Measurements from ENCODE around the gene WDR20.
"Not testable (repeated sequence)": the region's sequence is repeated elsewhere in the genome, so short reads cannot be mapped to it uniquely, and the experiment has no call there.

Gene WDR20

GRCh38 chr14:102235275-102235897, 95.7 kb downstream of the WDR20 start:
- Mint-ChIP-seq H3K36me3 (no peaks in the 10 kb centered on the region), H3K27ac (no peak overlapping the region), H3K4me3 (no peak overlapping the region), H3K9me3 (no peaks in the 10 kb centered on the region), H3K4me1 (no peaks in the 10 kb centered on the region)
- ATAC-seq (peak; percentile 94), DNase-seq (ENCODE audit: low spot score in 2 of 2) (peak; percentile 65 to 88)

GRCh38 chr14:102236026-102236425, 96.3 kb downstream of the WDR20 start:
- Mint-ChIP-seq H3K9me3 (no peaks in the 10 kb centered on the region), H3K27ac (no peak overlapping the region), H3K36me3 (no peaks in the 10 kb centered on the region)

GRCh38 chr14:102238131-102238530, 98.4 kb downstream of the WDR20 start:
- no peak for ATAC-seq
- no peaks in the 10 kb centered on the region for H3K36me3 Mint-ChIP-seq
- H3K9me3 Mint-ChIP-seq, result no peaks in the 10 kb centered on the region
- H3K4me3 Mint-ChIP-seq, result no peak overlapping the region
- no peaks in the 10 kb centered on the region for H3K4me1 Mint-ChIP-seq
- DNase-seq (ENCODE audit: low spot score in 2 of 2), result no peak
- H3K27ac Mint-ChIP-seq, result no peak overlapping the region

More at GRCh38 chr14:102236026-102236425, 96.3 kb downstream of the WDR20 start:
- ATAC-seq (no peak), DNase-seq (ENCODE audit: low spot score in 2 of 2) (no peak)
- no peaks in the 10 kb centered on the region for H3K4me1 Mint-ChIP-seq
- H3K4me3 Mint-ChIP-seq, result no peak overlapping the region

- Mint-ChIP-seq H3K4me1 (no peaks in the 10 kb centered on the region), H3K27ac (no peak overlapping the region), H3K4me3 (no peak overlapping the region), H3K9me3 (no peaks in the 10 kb centered on the region), H3K36me3 (no peaks in the 10 kb centered on the region)
- no peak for ATAC-seq
- no peak for DNase-seq (ENCODE audit: low spot score in 2 of 2)
These were observed 99.1 kb downstream of the WDR20 start for GRCh38 chr14:102238766-102239165.

DNA sequence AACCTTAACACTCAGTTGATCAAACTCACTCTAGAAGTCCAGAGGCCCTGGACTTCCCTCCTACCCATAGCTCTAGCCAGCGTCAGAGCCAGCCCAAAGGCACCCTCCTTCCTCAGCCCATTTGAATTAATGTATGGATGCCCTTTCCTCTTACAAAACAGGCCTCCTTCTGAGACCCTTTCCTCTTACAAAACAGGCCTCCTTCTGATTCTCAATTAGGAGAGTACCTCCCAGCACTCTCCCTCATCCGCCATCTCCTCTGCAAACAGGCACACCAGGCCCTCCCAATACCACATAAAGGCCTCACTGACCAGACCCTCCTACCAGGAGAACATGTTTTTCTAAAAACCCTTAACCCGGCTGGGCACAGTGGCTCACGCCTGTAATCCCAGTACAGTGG, 99.5 kb downstream of the WDR20 start:
- H3K36me3 Mint-ChIP-seq, result no peaks in the 10 kb centered on the region
- ATAC-seq, result no peak
- no peak for DNase-seq (ENCODE audit: low spot score in 2 of 2)

DNA sequence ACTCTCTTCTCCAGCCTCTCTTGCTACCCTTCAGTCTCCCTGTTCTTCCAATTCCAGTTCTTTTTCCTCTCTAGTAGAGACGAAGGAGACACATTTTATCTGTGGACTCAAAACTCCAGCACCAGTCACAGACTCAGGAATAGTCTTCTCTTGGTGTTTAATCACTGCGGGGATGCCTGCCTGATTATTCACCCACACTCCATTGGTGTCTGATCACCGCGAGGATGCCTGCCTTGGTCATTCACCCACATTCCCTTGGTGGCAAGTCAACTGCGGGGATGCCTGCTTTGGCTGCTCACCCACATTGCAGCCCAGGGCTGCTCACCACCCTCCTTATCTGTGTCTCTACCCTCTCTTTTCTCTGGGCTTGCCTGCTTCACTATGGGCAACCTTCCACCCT, 100.8 kb downstream of the WDR20 start:
- not testable (repeated sequence) for H3K27ac Mint-ChIP-seq; H3K36me3 Mint-ChIP-seq; ATAC-seq; H3K4me3 Mint-ChIP-seq; H3K9me3 Mint-ChIP-seq; DNase-seq (ENCODE audit: low spot score in 2 of 2); H3K4me1 Mint-ChIP-seq

More for the DNA sequence above, 99.5 kb downstream of the WDR20 start:
- H3K27ac Mint-ChIP-seq, result no peak overlapping the region
- H3K4me1 Mint-ChIP-seq, result no peaks in the 10 kb centered on the region
- no peaks in the 10 kb centered on the region for H3K9me3 Mint-ChIP-seq
- H3K4me3 Mint-ChIP-seq, result no peak overlapping the region

GRCh38 chr14:102241147-102241546, 101.5 kb downstream of the WDR20 start:
- no peaks in the 10 kb centered on the region for H3K9me3 Mint-ChIP-seq
- ATAC-seq (no peak), DNase-seq (ENCODE audit: low spot score in 2 of 2) (no peak)
- H3K27ac Mint-ChIP-seq, result no peak overlapping the region
- no peak overlapping the region for H3K4me3 Mint-ChIP-seq
- no peaks in the 10 kb centered on the region for H3K4me1 Mint-ChIP-seq
- H3K36me3 Mint-ChIP-seq, result no peaks in the 10 kb centered on the region

GRCh38 chr14:102243795-102244194, 104.1 kb downstream of the WDR20 start:
- not testable (repeated sequence) for H3K36me3 Mint-ChIP-seq; DNase-seq (ENCODE audit: low spot score in 2 of 2); H3K9me3 Mint-ChIP-seq; H3K27ac Mint-ChIP-seq; H3K4me1 Mint-ChIP-seq; H3K4me3 Mint-ChIP-seq; ATAC-seq

DNA sequence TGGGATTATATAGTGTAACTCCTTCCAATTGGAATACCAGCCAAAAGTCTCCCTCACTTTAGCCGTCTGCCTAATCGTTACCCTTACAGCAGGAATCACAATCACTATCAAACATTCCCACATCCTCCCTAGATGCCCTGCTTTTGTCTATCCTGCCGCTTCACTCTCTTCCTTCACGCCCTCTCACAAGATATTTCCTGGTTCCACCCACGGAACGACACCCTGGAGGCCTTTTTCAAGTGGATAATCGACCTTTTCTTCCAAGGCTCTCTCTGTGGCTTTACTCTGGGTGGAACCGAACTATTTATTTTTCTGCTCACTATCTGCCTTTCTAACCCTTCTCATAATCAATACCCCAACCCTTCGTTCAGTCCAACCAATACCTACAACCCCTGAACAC, 106.4 kb downstream of the WDR20 start:
- no peaks in the 10 kb centered on the region for H3K4me1 Mint-ChIP-seq
- no peaks in the 10 kb centered on the region for H3K36me3 Mint-ChIP-seq
- H3K9me3 Mint-ChIP-seq, result no peaks in the 10 kb centered on the region
- H3K4me3 Mint-ChIP-seq, result no peak overlapping the region
- H3K27ac Mint-ChIP-seq, result no peak overlapping the region
- ATAC-seq (no peak), DNase-seq (ENCODE audit: low spot score in 2 of 2) (no peak)

- Mint-ChIP-seq H3K27ac (no peak overlapping the region), H3K4me1 (no peaks in the 10 kb centered on the region), H3K9me3 (no peaks in the 10 kb centered on the region), H3K36me3 (no peaks in the 10 kb centered on the region), H3K4me3 (no peak overlapping the region)
- DNase-seq (ENCODE audit: low spot score in 2 of 2) (no peak), ATAC-seq (no peak)
These were observed 108.4 kb downstream of the WDR20 start for GRCh38 chr14:102248121-102248520.

DNA sequence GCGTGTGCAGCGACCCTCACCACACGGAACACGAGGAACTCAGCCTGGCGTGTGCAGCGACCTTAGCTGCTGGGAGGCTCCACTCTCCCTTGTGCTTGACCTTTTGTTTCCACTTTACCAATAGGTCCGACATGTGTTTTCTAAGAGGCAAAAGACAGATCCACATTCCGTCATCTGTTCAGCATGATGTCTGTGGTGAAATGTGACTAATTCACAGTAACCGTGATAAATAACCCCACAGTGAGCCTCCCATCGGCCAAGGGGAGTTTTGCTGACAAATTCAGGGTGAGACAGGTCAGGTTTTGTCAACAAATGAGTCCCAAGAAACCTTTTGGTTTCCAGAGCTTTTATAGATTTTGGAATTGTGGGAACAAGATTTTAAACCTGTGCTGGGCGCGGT, 109.3 kb downstream of the WDR20 start:
- no peak for DNase-seq (ENCODE audit: low spot score in 2 of 2)
- no peaks in the 10 kb centered on the region for H3K36me3 Mint-ChIP-seq
- H3K27ac Mint-ChIP-seq, result no peak overlapping the region
- no peaks in the 10 kb centered on the region for H3K4me1 Mint-ChIP-seq
- no peaks in the 10 kb centered on the region for H3K9me3 Mint-ChIP-seq
- H3K4me3 Mint-ChIP-seq, result no peak overlapping the region
- ATAC-seq, result no peak

GRCh38 chr14:102249981-102250380, 110.3 kb downstream of the WDR20 start:
- DNase-seq (ENCODE audit: low spot score in 2 of 2) (no peak), ATAC-seq (no peak)
- Mint-ChIP-seq H3K9me3 (no peaks in the 10 kb centered on the region), H3K36me3 (no peaks in the 10 kb centered on the region), H3K4me3 (no peak overlapping the region), H3K4me1 (no peaks in the 10 kb centered on the region), H3K27ac (no peak overlapping the region)

DNA sequence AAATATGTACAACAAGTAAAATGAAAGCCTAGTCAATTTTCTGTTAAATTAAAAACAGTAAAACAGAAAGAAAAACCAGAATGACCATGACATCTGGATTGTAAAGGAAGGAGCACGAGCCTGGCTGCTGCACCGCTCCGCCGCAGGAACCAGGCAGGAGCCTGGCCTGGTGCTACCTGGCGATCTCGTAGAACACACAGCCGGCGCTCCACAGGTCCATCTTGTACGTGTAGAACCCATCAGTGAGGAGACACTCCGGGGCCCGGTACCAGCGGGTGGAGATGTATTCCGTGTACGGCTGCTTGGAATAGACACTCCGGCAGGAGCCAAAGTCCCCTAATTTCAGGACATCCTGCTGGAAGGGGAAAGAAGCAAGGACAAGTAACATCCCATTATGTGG, 110.9 kb downstream of the WDR20 start:
- DNase-seq (ENCODE audit: low spot score in 2 of 2) (no peak), ATAC-seq (no peak)
- H3K4me3 Mint-ChIP-seq, result no peak overlapping the region
- no peaks in the 10 kb centered on the region for H3K4me1 Mint-ChIP-seq
- H3K36me3 Mint-ChIP-seq, result no peaks in the 10 kb centered on the region
- no peak overlapping the region for H3K27ac Mint-ChIP-seq
- no peaks in the 10 kb centered on the region for H3K9me3 Mint-ChIP-seq

DNA sequence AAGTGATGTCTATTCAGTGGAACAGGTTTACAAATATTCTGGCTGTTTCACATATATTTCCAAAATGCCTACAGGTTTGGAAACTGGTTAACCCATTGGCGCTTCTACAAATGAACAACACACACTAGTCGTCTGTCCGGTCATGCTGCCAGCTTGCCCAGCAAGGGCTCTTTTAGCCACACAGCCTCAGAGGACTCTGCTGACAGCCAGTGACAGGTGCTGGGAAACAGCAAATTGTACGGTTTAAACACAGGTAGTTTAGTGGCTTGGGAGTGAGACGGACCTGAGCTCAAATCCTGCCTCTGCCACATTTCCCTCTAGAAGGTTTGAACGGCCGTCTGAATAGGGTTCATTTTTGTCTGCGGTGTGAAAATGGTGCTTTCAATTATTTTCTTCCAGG, 111.5 kb downstream of the WDR20 start:
- H3K36me3 Mint-ChIP-seq, result no peaks in the 10 kb centered on the region

DNA sequence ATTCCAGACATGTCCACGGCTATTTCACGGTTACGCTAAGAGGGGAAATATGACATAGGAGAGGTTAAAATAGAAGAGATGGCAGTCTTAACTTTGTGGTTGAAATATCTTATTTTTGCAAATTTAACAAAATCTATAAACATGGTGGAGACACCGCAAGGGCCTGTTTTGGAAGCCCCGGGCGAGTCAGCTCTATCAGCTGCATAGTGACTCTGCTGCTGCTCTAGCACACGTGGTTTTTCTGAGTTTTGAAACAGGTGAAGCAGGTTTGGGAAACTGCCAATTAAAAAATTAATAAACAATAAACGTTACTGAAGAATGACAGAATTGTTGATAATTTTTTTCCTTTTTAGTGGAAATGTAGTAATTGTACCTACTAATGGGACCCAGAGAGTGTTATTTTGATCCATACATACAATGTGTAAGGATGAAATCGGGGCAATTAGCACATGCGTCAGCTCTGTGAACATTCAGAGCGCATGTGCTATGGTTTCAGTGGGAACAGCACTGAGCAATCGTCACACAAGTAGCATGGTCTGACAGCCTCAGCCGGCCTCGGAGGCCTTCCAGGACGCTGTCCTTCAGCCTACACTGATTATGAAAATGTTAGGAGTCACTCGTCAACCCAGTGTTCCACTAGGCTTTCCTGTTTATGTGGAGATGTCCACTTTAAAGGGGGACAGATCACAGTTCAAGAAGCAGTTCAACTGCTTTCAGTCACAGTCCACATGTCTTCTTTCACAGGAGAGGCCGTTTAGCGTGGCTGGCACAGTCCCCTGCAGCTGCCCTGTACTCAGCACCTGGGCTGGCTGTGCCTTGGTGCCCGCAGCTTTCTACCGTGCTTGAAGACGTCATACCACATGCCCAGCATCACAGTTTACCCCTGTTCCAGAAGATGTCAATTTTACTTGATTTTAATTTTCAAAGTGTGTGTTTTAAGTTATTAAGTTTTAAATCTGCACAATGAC, 113.4 kb downstream of the WDR20 start:
- Mint-ChIP-seq H3K36me3 (no peaks in the 10 kb centered on the region), H3K9me3 (no peaks in the 10 kb centered on the region), H3K4me1 (no peaks in the 10 kb centered on the region), H3K27ac (no peak overlapping the region), H3K4me3 (no peak overlapping the region)
- ATAC-seq, result no peak
- no peak for DNase-seq (ENCODE audit: low spot score in 2 of 2)

More for the DNA sequence above, 111.5 kb downstream of the WDR20 start:
- Mint-ChIP-seq H3K4me3 (no peak overlapping the region), H3K27ac (no peak overlapping the region), H3K4me1 (no peaks in the 10 kb centered on the region), H3K9me3 (no peaks in the 10 kb centered on the region)
- DNase-seq (ENCODE audit: low spot score in 2 of 2) (no peak), ATAC-seq (no peak)

Measured in stimulated activated effector memory CD8-positive, alpha-beta T cell treated with anti-CD3 and anti-CD28 coated beads, Interleukin-12 subunit alpha, Interleukin-12 subunit beta, amount 100 ng/mL, for 72 hours (primary cell).